Chondrocyte (in vitro differentiated cells): Measurements from ENCODE around the gene ARAP2. TPM values are rescaled to one million over a fixed set of nuclear protein-coding genes. Genes with fewer than 3 reads are reported as not detected.

Source experiments
- DNase-seq: peaks from one replicate; pipeline ENCODE4 v3.0.0; 2021; ENCODE audit warnings: mixed read lengths, low spot score
- H3K27ac Mint-ChIP-seq: one replicate; pipeline ENCODE4 v1.8.0; 2021; ENCODE audit warnings: mild to moderate bottlenecking, moderate library complexity, mixed read lengths; ENCODE audit not compliant: unreplicated experiment
- H3K27me3 Mint-ChIP-seq: 2 replicates; pipeline ENCODE4 v1.8.0; 2021; ENCODE audit warnings: low read depth, mixed read lengths
- H3K36me3 Mint-ChIP-seq: 2 replicates; pipeline ENCODE4 v1.8.0; 2021; ENCODE audit warnings: low read depth, mixed read lengths
- H3K4me1 Mint-ChIP-seq: 2 replicates; pipeline ENCODE4 v1.8.0; 2021; ENCODE audit warnings: low read depth, mild to moderate bottlenecking, mixed read lengths
- H3K4me3 Mint-ChIP-seq: one replicate; pipeline ENCODE4 v1.8.0; 2021; ENCODE audit warnings: mild to moderate bottlenecking, moderate library complexity, mixed read lengths; ENCODE audit not compliant: unreplicated experiment
- H3K9me3 Mint-ChIP-seq: 2 replicates; pipeline ENCODE4 v1.8.0; 2021; ENCODE audit warnings: low read depth, mixed read lengths
- total RNA-seq: library from RNA; stranded (reverse); gene quantifications from 3 replicates; pipeline ENCODE4 v1.2.1, GENCODE V29; 2021
- TF ChIP-seq, protein P1 (sequence below): fragments of 200-600 bp; sonication (generic); IDR thresholded peaks from 2 replicates; pipeline ENCODE4 v1.5.0; 2021; ENCODE audit warnings: antibody characterized with exemption, mild to moderate bottlenecking, moderate library complexity

The ARAP2 gene
- total RNA-seq, 1 donor from 2014 or later: 1.6 TPM

DNA sequence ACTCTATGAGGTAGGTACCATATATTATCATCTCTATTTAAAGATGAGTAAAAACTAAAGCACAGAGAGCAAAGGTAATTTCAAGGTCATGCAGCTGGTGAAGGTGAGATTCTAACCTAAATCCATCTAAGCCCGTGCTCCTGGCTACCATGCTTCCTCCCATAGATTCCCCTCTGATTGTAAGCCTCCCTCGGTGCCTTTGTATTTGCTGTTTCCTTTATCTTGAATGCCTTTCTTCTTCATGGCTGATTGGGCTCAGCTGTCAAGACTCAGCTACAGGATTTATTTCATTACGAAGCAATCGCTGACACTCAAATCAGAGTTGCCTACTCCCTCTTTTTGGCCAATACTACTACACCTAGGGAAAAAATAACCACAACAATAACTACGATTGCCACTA, 217.1 kb downstream of the ARAP2 start:
- TF ChIP-seq, protein P1, sequence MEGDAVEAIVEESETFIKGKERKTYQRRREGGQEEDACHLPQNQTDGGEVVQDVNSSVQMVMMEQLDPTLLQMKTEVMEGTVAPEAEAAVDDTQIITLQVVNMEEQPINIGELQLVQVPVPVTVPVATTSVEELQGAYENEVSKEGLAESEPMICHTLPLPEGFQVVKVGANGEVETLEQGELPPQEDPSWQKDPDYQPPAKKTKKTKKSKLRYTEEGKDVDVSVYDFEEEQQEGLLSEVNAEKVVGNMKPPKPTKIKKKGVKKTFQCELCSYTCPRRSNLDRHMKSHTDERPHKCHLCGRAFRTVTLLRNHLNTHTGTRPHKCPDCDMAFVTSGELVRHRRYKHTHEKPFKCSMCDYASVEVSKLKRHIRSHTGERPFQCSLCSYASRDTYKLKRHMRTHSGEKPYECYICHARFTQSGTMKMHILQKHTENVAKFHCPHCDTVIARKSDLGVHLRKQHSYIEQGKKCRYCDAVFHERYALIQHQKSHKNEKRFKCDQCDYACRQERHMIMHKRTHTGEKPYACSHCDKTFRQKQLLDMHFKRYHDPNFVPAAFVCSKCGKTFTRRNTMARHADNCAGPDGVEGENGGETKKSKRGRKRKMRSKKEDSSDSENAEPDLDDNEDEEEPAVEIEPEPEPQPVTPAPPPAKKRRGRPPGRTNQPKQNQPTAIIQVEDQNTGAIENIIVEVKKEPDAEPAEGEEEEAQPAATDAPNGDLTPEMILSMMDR: no peak
- no peaks in the 10 kb centered on the region for H3K27me3 Mint-ChIP-seq
- no peaks in the 10 kb centered on the region for H3K36me3 Mint-ChIP-seq
- no peaks in the 10 kb centered on the region for H3K4me1 Mint-ChIP-seq
- no peak overlapping the region for H3K27ac Mint-ChIP-seq
- DNase-seq: no peak
- H3K4me3 Mint-ChIP-seq: no peak overlapping the region
- H3K9me3 Mint-ChIP-seq: no peaks in the 10 kb centered on the region

DNA sequence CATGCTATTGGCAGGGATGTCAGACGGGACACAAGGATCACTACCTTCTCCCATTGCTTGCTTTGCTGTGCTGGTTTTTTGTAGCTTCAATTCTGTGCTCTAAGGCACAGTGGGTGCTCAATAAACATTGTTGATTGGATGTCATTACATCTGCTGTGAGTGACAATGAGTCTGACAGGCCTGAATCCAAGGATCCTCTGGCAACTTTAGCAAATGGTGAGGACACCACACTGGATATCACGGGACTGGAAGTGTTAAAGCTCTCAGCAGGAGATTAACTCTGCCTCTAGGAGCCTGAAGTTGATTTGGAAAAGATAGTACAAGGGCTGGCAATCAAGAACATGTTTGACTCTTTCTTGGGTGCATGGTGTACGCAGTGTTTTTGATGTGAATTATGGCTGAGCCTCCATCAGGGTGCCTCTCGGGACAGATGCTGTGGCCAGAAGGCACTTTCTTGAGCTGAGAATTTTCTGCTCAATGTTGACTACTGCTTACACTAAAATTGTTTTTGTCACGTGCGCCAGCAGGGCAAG, 217.9 kb downstream of the ARAP2 start:
- DNase-seq: no peak
- TF ChIP-seq, protein P1: no peak
- no peak overlapping the region for H3K27ac Mint-ChIP-seq

DNA sequence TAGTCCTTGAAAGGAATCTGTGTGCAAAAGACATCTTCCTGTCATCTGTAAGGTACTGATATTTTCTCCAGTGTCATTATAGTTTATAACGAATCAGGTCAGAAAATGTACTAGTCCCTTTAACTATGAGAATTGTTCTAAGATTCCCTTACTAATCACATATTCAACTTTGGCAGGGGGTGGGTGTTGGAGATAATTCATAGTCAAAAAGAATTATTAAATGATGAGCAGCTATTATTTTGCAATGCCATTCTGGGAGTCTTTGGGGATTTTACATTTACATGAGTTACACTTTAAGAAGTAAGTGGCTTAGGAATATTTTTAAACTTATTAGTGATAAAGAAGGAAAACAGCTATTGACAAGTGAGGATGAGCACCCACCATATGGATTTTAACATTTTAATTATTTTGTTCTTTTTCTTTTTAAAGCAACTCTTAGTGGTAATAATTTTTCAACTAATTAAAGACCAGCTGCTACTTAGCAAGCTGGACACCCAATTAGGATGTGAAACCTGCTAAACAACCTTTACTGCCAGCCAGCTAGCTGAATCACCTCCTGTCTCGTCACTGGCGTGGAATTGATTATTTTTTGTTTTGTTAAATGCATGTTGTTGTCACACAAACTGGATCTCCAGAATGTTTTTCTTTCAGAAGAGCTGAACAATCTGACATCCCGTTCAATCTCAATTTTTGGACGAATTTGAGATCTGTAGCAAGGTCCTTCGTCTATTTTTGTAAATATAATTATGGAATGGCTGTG, 219.2 kb downstream of the ARAP2 start:
- Mint-ChIP-seq H3K4me3 (no peak overlapping the region), H3K9me3 (peaks cover 5% of the 10 kb centered on the region), H3K27me3 (no peaks in the 10 kb centered on the region), H3K4me1 (no peaks in the 10 kb centered on the region), H3K36me3 (no peaks in the 10 kb centered on the region), H3K27ac (no peak overlapping the region)
- TF ChIP-seq, protein P1: no peak
- DNase-seq: no peak

More for the DNA sequence above, 217.9 kb downstream of the ARAP2 start:
- no peak overlapping the region for H3K4me3 Mint-ChIP-seq
- no peaks in the 10 kb centered on the region for H3K4me1 Mint-ChIP-seq
- no peaks in the 10 kb centered on the region for H3K36me3 Mint-ChIP-seq
- no peaks in the 10 kb centered on the region for H3K9me3 Mint-ChIP-seq
- H3K27me3 Mint-ChIP-seq: no peaks in the 10 kb centered on the region

DNA sequence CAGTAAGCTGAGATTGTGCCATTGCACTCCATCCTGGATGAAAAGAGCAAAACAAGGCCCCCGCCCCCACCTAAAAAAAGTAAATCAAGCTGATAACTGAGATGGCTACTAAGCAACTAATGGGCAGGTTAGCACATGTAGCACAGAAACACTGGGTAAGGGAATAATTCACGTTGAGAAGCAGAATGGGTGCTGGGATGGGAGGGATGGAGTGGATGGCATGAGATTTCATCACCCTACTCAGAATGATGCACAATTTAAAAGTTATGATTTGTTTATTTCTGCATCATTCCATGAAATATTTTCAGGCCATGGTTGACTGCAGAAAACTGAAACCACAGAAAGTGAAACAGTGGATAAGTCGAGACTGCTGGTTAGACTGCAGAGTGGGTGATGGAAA, 224.0 kb downstream of the ARAP2 start:
- peaks cover 6% of the 10 kb centered on the region for H3K9me3 Mint-ChIP-seq
- TF ChIP-seq, protein P1: no peak
- H3K36me3 Mint-ChIP-seq: no peaks in the 10 kb centered on the region
- H3K27me3 Mint-ChIP-seq: no peaks in the 10 kb centered on the region
- no peaks in the 10 kb centered on the region for H3K4me1 Mint-ChIP-seq
- H3K4me3 Mint-ChIP-seq: no peak overlapping the region
- no peak for DNase-seq
- no peak overlapping the region for H3K27ac Mint-ChIP-seq

Other genes with a start within 250 kb of the ARAP2 start
- gene DTHD1, start 37.1 kb upstream of the ARAP2 start, total RNA-seq: not detected in 3 replicates